HCT116 (cell line): ENCODE results near the gene NCKAP5. TPM values are rescaled to one million over a fixed set of nuclear protein-coding genes. Genes with fewer than 3 reads are reported as not detected.

Source experiments
- ATAC-seq: fragments of 200-7000 bp; cut with Tn5 transposase; 2 replicates; pipeline ENCODE4 v1.9.1; 2020; ENCODE audit warnings: mild to moderate bottlenecking, moderate library complexity
- BruUV-seq: library from RNA; stranded (reverse); fragments of 400-500 nt; replicated peaks from 2 replicates; lab custom pipeline; 2021; lab: Mats Ljungman, UMichigan
- CTCF ChIA-PET: fragments of 300-600 bp; sonication (Branson Sonifier 250); formaldehyde crosslinking; loops from one replicate; lab custom pipeline; 2021; ENCODE audit warnings: antibody characterized with exemption; lab: Charles Lee
- POLR2A ChIA-PET: fragments of 300-600, 350-600 bp; sonication (Branson Sonifier 250); formaldehyde crosslinking; loops from one replicate; lab custom pipeline; 2021; ENCODE audit warnings: antibody characterized with exemption; lab: Charles Lee
- RAD21 ChIA-PET, 2 experiments: fragments of 300-600 bp; sonication (Branson Sonifier 250); formaldehyde crosslinking; loops; one replicate each; lab custom pipeline; 2023; ENCODE audit warnings: low total read pairs in 2 of 2; ENCODE audit not compliant: uncharacterized antibody in 2 of 2, unreplicated experiment in 2 of 2, low non-redundant PET in 1 of 2; lab: Charles Lee
- DNase-seq: peaks from one replicate; pipeline ENCODE4 v3.0.0-alpha.2; 2010; ENCODE audit warnings: low read depth, low spot score
- H2AFZ ChIP-seq: fragments of 200-600 bp; shearing (Covaris generic), sonication (generic); 2 replicates; pipeline ENCODE4 v1.6.1; 2017; ENCODE audit warnings: low read depth, mixed run types, mixed read lengths, antibody characterized with exemption, low read length; ENCODE audit not compliant: poor library complexity, severe bottlenecking
- H3K27ac ChIP-seq: 2 replicates; pipeline ENCODE4 v1.5.1; 2012; ENCODE audit warnings: low read depth, low read length
- H3K27me3 ChIP-seq: fragments of 200-600 bp; sonication (generic); 2 replicates; pipeline ENCODE4 v1.6.1; 2016; ENCODE audit warnings: mixed run types, low read length, mixed read lengths; ENCODE audit not compliant: insufficient read depth
- H3K36me3 ChIP-seq, 2 experiments: fragments of 200-500 bp in 1 of 2; fragments of 200-600 bp in 1 of 2; sonication (Bioruptor generic) in 1 of 2; sonication (generic) in 1 of 2; 2 replicates each; pipeline versions ENCODE4 v1.5.1 to v1.6.1; 2014 to 2016; ENCODE audit warnings: low read length in 2 of 2, inconsistent platforms in 1 of 2, mixed read lengths in 1 of 2, mixed run types in 1 of 2; ENCODE audit not compliant: insufficient read depth in 2 of 2, control insufficient read depth in 1 of 2
- H3K4me1 ChIP-seq, 2 experiments: fragments of 200-600 bp in 1 of 2; sonication (generic) in 1 of 2; 2 replicates each; pipeline versions ENCODE4 v1.5.1 to v1.6.1; 2012 to 2017; ENCODE audit warnings: low read length in 2 of 2, inconsistent platforms in 1 of 2, mild to moderate bottlenecking in 1 of 2, mixed read lengths in 1 of 2, mixed run types in 1 of 2, moderate library complexity in 1 of 2; ENCODE audit not compliant: insufficient read depth in 2 of 2, control insufficient read depth in 1 of 2
- H3K4me2 ChIP-seq: fragments of 200-600 bp; sonication (generic); 2 replicates; pipeline ENCODE4 v1.6.1; 2017; ENCODE audit warnings: mixed run types, low read length, mixed read lengths
- H3K4me3 ChIP-seq, 2 experiments: fragments of 200-600 bp in 1 of 2; sonication (generic) in 1 of 2; replicated peaks in 1 of 2; 2 replicates each; pipeline ENCODE4 v1.5.1; 2011 to 2016; ENCODE audit warnings: low read length in 2 of 2, control low read depth in 1 of 2, low read depth in 1 of 2, mild to moderate bottlenecking in 1 of 2, mixed read lengths in 1 of 2, mixed run types in 1 of 2
- H3K79me2 ChIP-seq: fragments of 200-600 bp; sonication (generic); 2 replicates; pipeline ENCODE4 v1.6.1; 2017; ENCODE audit warnings: mild to moderate bottlenecking, mixed run types, low read length, moderate library complexity, mixed read lengths; ENCODE audit not compliant: insufficient read depth
- H3K9ac ChIP-seq: fragments of 200-600 bp; sonication (generic); 2 replicates; pipeline ENCODE4 v1.6.1; 2016; ENCODE audit warnings: low read length, mixed read lengths
- H3K9me2 ChIP-seq: fragments of 200-600 bp; sonication (generic), shearing (Covaris generic); 2 replicates; pipeline ENCODE4 v1.6.1; 2017; ENCODE audit warnings: mixed run types, mild to moderate bottlenecking, moderate library complexity; ENCODE audit not compliant: insufficient read depth
- H3K9me3 ChIP-seq, 2 experiments: fragments of 200-500 bp in 1 of 2; fragments of 200-600 bp in 1 of 2; sonication (Bioruptor generic) in 1 of 2; sonication (generic) in 1 of 2; 2 replicates each; pipeline ENCODE4 v1.6.1; 2014 to 2017; ENCODE audit warnings: low read length in 2 of 2, mixed read lengths in 2 of 2, inconsistent platforms in 1 of 2, low read depth in 1 of 2, mild to moderate bottlenecking in 1 of 2, mixed run types in 1 of 2, moderate library complexity in 1 of 2; ENCODE audit not compliant: control insufficient read depth in 1 of 2, insufficient read depth in 1 of 2
- H4K20me1 ChIP-seq: fragments of 200-600 bp; sonication (generic), shearing (Covaris generic); 2 replicates; pipeline ENCODE4 v1.6.1; 2017; ENCODE audit warnings: mixed run types, mild to moderate bottlenecking, moderate library complexity; ENCODE audit not compliant: insufficient read depth
- CBX3 ChIP-seq: IDR thresholded peaks from 2 replicates; pipeline ENCODE4 v1.6.1; 2012; ENCODE audit warnings: low read depth
- EGR1 ChIP-seq: IDR thresholded peaks from 2 replicates; pipeline ENCODE4 v1.6.1; 2012; ENCODE audit warnings: low read depth
- ELF1 ChIP-seq: IDR thresholded peaks from 2 replicates; pipeline ENCODE4 v1.6.1; 2012; ENCODE audit warnings: low read depth, borderline replicate concordance
- EZH2phosphoT487 ChIP-seq: fragments of 200-600 bp; IDR thresholded peaks from 2 replicates; pipeline ENCODE4 v1.6.1; 2018; ENCODE audit warnings: antibody characterized with exemption, borderline replicate concordance
- JUND ChIP-seq: IDR thresholded peaks from 2 replicates; pipeline ENCODE4 v1.6.1; 2012
- POLR2A ChIP-seq: IDR thresholded peaks from 2 replicates; pipeline ENCODE4 v1.7.0; 2011; ENCODE audit warnings: borderline replicate concordance; ENCODE audit not compliant: insufficient read depth, insufficient read length; ENCODE audit errors: extremely low read depth
- POLR2AphosphoS5 ChIP-seq: IDR thresholded peaks from 2 replicates; pipeline ENCODE4 v1.6.1; 2011; ENCODE audit warnings: mild to moderate bottlenecking, low read depth, low read length, moderate library complexity
- RAD21 ChIP-seq: IDR thresholded peaks from 2 replicates; pipeline ENCODE4 v1.6.1; 2012; ENCODE audit warnings: low read depth, mild to moderate bottlenecking
- SP1 ChIP-seq: IDR thresholded peaks from 2 replicates; pipeline ENCODE4 v1.6.1; 2012; ENCODE audit warnings: low read depth
- SRF ChIP-seq: IDR thresholded peaks from 2 replicates; pipeline ENCODE4 v1.6.1; 2012; ENCODE audit warnings: low read depth
- intact Hi-C: fragments of 100-400 bp; cut with micrococcal nuclease; formaldehyde crosslinking; loops from 2 replicates; pipeline ENCODE4 v1.10.0; 2022
- total RNA-seq: library from RNA; stranded (reverse); gene quantifications from one replicate; pipeline ENCODE4 v1.2.1, GENCODE V29; 2021; ENCODE audit not compliant: unreplicated experiment

Gene NCKAP5
- total RNA-seq, 1 experiment from 2014 or later: 0.30 TPM

DNA sequence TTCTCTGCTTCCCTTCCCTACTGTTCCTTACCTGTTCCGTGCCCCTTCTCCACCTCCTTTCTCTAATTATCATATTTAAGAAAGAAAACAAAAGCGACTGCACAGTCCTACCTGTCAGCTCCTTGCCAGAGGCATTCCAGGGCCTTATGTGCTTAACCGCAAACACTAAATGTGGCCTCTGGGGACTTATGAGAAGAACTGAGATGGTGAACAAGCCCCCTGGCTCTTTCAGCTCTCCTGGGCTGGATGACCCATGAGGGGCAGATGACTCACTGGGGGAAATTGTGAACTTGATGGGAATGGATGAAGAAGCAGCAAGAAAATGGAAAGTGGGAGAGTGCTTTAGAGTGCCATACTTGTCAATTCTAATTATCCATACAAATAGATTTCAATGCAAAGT, 792.0 kb downstream of the NCKAP5 start:
- ATAC-seq (no peak), DNase-seq (no peak)
- Histone ChIP-seq H3K4me1 (no peaks in the 10 kb centered on the region), H3K9me3 (no peaks in the 10 kb centered on the region; a peak in 1 of 4 replicates), H3K4me3 (no peak overlapping the region), H2AFZ (no peak overlapping the region), H3K4me2 (no peak overlapping the region), H3K27ac (no peak overlapping the region), H3K36me3 (no peaks in the 10 kb centered on the region), H4K20me1 (no peaks in the 10 kb centered on the region), H3K27me3 (no peaks in the 10 kb centered on the region), H3K9ac (no peak overlapping the region), H3K79me2 (no peaks in the 10 kb centered on the region), H3K9me2 (no peaks in the 10 kb centered on the region)
- no TSS peak for BruUV-seq
- intact Hi-C loops: no loop called here
- RAD21 ChIA-PET: no interaction called here
- CTCF ChIA-PET: no interaction called here
- POLR2A ChIA-PET: no interaction called here
- TF ChIP-seq SRF (no peak), SP1 (no peak), POLR2AphosphoS5 (no peak), RAD21 (no peak), JUND (no peak), EGR1 (no peak), POLR2A (no peak), CBX3 (no peak)

DNA sequence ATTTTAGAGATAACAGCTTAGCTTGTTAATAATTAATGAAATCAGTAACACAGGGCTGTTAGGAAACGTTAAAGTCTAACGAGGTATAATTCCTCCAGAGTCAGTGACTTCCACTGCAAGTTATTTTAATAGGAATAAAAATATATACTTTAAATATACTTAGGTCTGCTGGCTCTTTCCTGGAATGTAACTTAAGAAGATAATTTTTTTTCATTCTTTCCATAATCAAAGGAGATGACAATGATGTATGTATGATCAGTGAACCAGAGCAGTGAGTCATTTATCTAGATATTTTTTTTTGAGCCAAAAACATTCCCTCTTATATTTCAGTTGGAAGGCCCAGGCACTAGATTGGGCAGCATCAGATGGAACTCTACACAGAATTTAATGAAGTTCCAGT, 794.1 kb downstream of the NCKAP5 start:
- ChIA-PET POLR2A (no interaction called here), CTCF (no interaction called here), RAD21 (no interaction called here)
- H2AFZ ChIP-seq: no peak overlapping the region
- intact Hi-C loops: no loop called here
- H3K4me3 ChIP-seq: no peak overlapping the region
- H3K79me2 ChIP-seq: no peaks in the 10 kb centered on the region
- no peak overlapping the region for H3K27ac ChIP-seq
- H3K27me3 ChIP-seq: no peaks in the 10 kb centered on the region
- BruUV-seq: no TSS peak
- no peaks in the 10 kb centered on the region for H3K4me1 ChIP-seq
- TF ChIP-seq EZH2phosphoT487 (no peak), ELF1 (no peak), CBX3 (no peak)
- ATAC-seq: no peak
- no peaks in the 10 kb centered on the region for H4K20me1 ChIP-seq
- H3K4me2 ChIP-seq: no peak overlapping the region
- no peaks in the 10 kb centered on the region for H3K36me3 ChIP-seq
- no peaks in the 10 kb centered on the region; a peak in 1 of 4 replicates for H3K9me3 ChIP-seq
- DNase-seq: no peak
- H3K9me2 ChIP-seq: no peaks in the 10 kb centered on the region
- H3K9ac ChIP-seq: no peak overlapping the region
